Body of pancreas (tissue), 4 donors: Measurements from ENCODE around the gene ALG1L2.
"Not testable (repeated sequence)": the region's sequence is repeated elsewhere in the genome, so short reads cannot be mapped to it uniquely, and the experiment has no call there.

Experiments
- POLR2A ChIP-seq, 3 donors: fragments of 450-650 bp; IDR thresholded peaks; one replicate each; pipeline ENCODE4 v1.6.1; 2016; ENCODE audit warnings: antibody characterized with exemption in 3 of 3, mild to moderate bottlenecking in 2 of 3
- TF ChIP-seq, protein P1 (sequence below), 7 experiments: fragments of 450-650 bp in 4 of 7; fragments of 200-600 bp in 3 of 7; sonication (generic) in 3 of 7; IDR thresholded peaks; one replicate each; pipeline ENCODE4 v1.5.1; 2016 to 2019; ENCODE audit warnings: antibody characterized with exemption in 7 of 7

DNA sequence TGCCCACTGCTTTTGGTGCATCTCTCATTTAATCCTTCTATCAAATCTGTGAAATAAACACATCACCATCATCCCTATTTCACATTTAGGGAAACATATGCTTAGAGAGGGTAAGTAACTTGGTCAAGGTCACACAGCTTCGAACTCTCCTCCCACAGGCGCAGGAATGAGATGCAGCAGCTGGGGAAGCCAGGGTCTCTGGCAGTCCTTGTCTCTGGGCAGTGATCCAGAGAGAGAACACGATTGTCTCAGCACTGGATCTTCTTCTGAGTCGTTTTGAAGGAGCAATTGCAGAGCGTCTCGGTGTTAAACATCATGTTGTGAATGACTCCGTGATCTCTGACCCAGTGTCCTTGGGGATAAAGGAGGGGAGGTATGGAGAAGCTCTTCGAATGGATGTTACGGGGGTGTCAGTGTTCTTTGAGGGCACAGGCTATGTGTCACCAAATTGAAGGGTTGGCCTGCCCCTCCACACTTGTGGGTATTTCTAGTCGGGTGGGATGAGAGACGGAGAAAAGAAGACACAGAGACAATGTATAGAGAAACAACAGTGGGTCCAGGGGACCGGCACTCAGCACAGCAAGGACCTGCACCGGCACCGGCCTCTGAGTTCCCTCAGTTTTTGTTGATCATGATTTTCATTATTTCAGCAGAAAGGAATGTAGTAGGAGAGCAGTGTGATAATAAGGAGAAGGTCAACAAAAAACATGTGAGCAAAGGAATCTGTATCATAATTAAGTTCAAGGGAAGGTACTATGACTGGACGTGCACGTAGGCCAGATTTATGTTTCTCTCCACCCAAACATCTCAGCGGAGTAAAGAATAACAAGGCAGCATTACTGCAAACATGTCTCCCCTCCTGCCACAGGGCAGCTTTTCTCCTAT, 41.5 kb downstream of the ALG1L2 start:
- TF ChIP-seq, protein P1, sequence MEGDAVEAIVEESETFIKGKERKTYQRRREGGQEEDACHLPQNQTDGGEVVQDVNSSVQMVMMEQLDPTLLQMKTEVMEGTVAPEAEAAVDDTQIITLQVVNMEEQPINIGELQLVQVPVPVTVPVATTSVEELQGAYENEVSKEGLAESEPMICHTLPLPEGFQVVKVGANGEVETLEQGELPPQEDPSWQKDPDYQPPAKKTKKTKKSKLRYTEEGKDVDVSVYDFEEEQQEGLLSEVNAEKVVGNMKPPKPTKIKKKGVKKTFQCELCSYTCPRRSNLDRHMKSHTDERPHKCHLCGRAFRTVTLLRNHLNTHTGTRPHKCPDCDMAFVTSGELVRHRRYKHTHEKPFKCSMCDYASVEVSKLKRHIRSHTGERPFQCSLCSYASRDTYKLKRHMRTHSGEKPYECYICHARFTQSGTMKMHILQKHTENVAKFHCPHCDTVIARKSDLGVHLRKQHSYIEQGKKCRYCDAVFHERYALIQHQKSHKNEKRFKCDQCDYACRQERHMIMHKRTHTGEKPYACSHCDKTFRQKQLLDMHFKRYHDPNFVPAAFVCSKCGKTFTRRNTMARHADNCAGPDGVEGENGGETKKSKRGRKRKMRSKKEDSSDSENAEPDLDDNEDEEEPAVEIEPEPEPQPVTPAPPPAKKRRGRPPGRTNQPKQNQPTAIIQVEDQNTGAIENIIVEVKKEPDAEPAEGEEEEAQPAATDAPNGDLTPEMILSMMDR (IDR thresholded peaks at IDR 0.05): not testable (repeated sequence)
- TF ChIP-seq POLR2A (IDR thresholded peaks at IDR 0.05): not testable (repeated sequence)
